NCI-H510A treated with DMSO at 0.1 percent for 48 hours (cell line): Measurements from ENCODE around the gene GMEB1.
A peak's percentile ranks its signal among the peaks of the same experiment; 100 is the strongest.
"Not testable (repeated sequence)": the region's sequence is repeated elsewhere in the genome, so short reads cannot be mapped to it uniquely, and the experiment has no call there.

Experiments
- DNase-seq: peaks from one replicate; lab custom pipeline; 2025; lab: John Stamatoyannopoulos, UW

The GMEB1 gene

GRCh38 chr1:28672971-28673370 lies 4.4 kb downstream of the GMEB1 start:
- DNase-seq = not testable (repeated sequence)

- no peak for DNase-seq
These were observed 7.3 kb downstream of the GMEB1 start for GRCh38 chr1:28675924-28676257.

GRCh38 chr1:28680151-28680550 lies 11.6 kb downstream of the GMEB1 start:
- DNase-seq = no peak

GRCh38 chr1:28682840-28683239 lies 14.3 kb downstream of the GMEB1 start:
- no peak for DNase-seq

GRCh38 chr1:28684937-28685336 lies 16.4 kb downstream of the GMEB1 start:
- no peak for DNase-seq

GRCh38 chr1:28691627-28692026 lies 23.0 kb downstream of the GMEB1 start:
- DNase-seq = not testable (repeated sequence)

GRCh38 chr1:28703629-28704028 lies 35.0 kb downstream of the GMEB1 start:
- no peak for DNase-seq

- no peak for DNase-seq
These were observed 47.8 kb downstream of the GMEB1 start for GRCh38 chr1:28716336-28716735.

- DNase-seq = no peak
These were observed 49.6 kb downstream of the GMEB1 start for GRCh38 chr1:28718166-28718565.

GRCh38 chr1:28718586-28719331 lies 50.2 kb downstream of the GMEB1 start:
- DNase-seq = no peak

GRCh38 chr1:28719332-28719619 lies 50.7 kb downstream of the GMEB1 start:
- DNase-seq = no peak

- no peak for DNase-seq
These were observed 51.8 kb downstream of the GMEB1 start for GRCh38 chr1:28720376-28720775.

- DNase-seq = not testable (repeated sequence)
These were observed 53.3 kb downstream of the GMEB1 start for GRCh38 chr1:28721927-28722326.

GRCh38 chr1:28725365-28725764 lies 56.8 kb downstream of the GMEB1 start:
- not testable (repeated sequence) for DNase-seq

- DNase-seq = no peak
These were observed 67.4 kb downstream of the GMEB1 start for GRCh38 chr1:28735961-28736449.

GRCh38 chr1:28736450-28737306 lies 68.1 kb downstream of the GMEB1 start, which contains the start of gene YTHDF2:
TSS of gene YTHDF2 (plus strand) at chr1:28736940. CDS start at chr1:28737121, 181 bp downstream.
- peak; percentile 65 for DNase-seq

- peak; percentile 51 for DNase-seq
These were observed 68.9 kb downstream of the GMEB1 start for GRCh38 chr1:28737307-28738132.

GRCh38 chr1:28740118-28740517 lies 71.5 kb downstream of the GMEB1 start:
- DNase-seq = no peak

GRCh38 chr1:28744184-28744583 lies 75.6 kb downstream of the GMEB1 start:
- DNase-seq = no peak

- no peak for DNase-seq
These were observed 77.1 kb downstream of the GMEB1 start for GRCh38 chr1:28745653-28746173.

- DNase-seq = no peak
These were observed 81.7 kb downstream of the GMEB1 start for GRCh38 chr1:28750330-28750729.

- DNase-seq = not testable (repeated sequence)
These were observed 82.2 kb downstream of the GMEB1 start for GRCh38 chr1:28750771-28751294.
